NCI-H187 treated with DMSO at 0.1 percent for 48 hours (cell line): ENCODE data around the gene RAB31.

ENCODE experiments used
- DNase-seq: peaks from one replicate; lab custom pipeline; 2025; lab: John Stamatoyannopoulos, UW

RAB31 gene

DNA sequence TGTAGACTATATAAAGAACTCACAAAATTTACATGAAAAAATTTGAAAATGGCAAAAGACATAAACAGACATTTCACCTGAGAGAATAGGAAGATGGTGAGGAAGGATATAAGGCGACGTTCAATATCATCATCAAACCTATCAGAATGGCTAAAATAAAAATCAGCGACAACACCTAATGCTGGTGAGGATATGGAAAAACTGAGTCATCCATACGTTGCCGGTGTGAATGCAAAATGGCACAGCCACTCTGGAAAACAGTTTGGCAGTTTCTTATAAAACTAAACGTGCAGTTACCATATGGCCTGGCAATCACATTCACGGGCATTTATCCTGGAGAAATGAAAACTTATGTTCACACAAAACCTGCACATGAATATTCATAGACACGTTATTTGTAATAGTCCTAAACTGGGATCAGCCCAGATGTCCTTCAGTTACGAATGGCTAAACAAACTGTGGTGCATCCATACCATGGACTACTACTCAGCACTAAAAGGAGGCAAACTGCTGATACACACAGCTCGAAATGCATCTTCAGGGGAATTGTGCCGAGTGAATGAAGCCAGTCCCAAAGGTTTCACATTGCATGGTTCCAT, 114.6 kb downstream of the RAB31 start:
- DNase-seq, result no peak

DNA sequence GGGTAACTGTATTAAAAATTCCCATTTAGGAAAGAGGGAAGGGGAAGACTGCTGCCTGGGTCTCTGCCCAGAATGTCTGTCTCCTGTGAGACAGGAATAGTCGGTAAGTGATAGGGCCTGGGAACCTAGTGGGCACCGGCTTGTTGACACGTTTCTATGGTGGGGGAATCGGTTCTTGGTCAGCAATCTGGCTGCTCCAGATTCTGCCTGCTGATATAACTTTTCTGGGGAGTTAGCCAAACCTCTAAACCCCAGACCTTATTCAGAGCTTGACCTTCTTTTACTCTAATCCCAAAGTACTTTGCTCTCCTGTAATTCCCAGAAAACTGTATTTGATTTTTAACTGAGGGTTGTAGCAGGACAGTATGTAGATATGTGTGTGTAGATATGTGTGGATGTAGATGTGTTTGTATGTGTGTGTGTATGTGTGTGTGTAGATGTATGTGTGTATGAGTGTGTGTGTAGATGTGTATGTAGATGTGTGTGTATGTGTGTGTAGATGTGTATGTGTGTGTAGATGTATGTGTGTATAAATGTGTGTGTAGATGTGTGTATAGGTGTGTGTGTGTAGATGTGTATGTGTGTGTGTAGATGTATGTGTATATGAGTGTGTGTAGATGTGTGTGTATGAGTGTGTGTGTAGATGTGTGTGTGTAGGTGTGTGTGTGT, 115.8 kb downstream of the RAB31 start:
- DNase-seq, result no peak

DNA sequence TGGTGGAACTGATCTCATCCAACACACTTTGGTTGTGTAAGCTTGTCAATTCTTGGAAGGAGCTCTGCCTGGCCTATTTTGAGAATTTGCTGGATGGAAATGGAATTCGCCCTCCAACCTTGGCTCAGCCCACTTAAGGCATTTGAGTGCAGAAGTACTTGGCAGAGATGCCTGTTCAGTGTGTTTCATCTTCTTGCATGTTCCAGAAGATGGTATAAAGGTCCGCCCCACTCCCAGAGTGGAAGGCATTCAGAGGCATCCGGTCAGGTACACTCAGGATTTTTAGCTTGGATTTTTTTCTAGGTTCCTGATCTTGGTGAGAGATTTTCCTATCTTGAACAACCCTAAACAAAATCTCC, 116.4 kb downstream of the RAB31 start:
- DNase-seq, result no peak

DNA sequence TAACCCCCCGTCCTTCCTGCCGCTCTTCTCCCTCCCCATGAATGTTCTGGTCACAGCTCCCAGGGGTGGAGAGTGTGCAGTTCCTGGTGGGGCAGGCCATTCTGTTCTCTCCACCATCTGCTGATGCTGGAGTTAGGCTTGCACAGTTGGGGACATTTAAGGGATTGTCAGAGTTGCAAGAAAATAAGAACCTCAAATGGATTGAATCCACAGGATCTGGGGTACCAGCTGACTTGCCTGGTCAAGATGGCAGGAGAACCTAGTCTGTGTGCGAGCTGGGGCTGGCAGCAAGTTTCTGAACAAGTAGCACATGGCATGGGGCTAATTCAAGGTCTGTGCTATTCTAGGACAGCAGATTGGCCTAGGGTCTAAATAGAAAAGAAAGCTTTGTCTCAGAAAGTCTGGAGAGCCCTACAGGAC, 116.9 kb downstream of the RAB31 start:
- DNase-seq, result no peak

DNA sequence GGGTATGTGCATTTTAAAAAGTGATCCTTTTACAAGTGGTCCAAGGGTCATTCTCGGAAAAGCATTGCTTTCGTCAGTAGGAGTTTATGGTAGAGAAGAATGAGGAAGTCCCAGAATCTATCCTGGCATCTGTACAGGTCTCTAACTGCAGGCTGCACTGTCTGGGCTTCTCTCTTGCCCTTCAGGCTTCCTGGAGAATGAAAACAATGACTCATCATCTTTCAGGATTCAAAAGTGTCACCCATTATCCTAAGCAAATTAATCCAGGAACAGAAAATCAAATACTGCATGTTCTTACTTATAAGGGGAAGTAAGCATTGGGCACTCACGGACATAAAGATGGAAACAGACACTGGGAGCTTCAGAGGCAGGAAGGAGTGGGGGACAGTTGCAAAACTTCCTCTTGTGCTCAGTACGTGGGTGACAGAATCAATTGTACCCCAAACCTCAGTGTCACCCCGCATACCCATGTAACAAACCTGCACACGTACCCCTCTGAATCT, 117.5 kb downstream of the RAB31 start:
- no peak for DNase-seq

DNA sequence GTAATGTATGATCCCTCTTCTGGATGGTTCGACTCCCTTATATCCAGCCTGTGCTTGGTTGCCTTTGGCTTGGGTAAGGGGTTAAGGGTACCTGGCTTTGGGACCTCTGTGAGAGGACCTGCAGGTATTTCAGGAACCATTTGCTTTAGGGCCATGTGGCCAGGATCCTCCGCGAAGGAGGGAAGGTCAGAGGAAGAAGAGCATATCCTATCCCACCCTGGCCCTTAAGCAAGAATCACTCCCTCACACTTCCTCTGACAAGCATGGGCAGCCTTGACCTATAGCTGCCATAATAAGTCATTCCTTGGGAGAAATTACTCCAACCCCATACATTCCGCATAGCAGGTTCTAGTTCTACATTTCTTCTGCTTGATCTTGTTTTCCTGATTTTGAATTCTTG, 118.6 kb downstream of the RAB31 start:
- DNase-seq, result no peak

DNA sequence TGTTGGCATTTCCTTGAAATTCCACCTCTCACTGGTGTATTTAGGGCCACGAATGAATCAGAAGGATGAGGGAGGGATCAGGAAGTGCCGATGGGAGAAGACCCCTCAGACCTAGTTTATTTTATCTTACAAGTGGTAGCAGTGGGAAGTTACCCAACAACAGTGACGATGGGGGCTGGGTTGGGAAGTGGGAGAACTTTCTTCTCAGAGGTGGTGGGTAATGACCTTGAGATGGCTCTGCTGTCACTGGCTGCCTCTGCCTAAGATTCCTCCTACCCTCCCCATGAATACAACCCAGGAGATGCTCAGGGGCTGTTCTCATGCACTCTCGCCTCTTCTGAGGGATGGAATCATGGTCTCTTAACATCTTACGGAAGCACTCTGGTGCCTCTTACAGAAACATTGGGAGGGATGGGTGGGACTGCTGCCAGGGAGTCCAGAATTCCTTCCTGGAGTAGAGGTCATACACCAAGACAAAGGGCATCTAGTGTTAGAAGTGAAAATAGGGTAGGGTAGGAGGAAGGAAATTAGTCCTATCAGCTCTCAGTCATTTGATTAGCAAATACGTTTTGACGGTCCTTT, 119.2 kb downstream of the RAB31 start:
- no peak for DNase-seq

DNA sequence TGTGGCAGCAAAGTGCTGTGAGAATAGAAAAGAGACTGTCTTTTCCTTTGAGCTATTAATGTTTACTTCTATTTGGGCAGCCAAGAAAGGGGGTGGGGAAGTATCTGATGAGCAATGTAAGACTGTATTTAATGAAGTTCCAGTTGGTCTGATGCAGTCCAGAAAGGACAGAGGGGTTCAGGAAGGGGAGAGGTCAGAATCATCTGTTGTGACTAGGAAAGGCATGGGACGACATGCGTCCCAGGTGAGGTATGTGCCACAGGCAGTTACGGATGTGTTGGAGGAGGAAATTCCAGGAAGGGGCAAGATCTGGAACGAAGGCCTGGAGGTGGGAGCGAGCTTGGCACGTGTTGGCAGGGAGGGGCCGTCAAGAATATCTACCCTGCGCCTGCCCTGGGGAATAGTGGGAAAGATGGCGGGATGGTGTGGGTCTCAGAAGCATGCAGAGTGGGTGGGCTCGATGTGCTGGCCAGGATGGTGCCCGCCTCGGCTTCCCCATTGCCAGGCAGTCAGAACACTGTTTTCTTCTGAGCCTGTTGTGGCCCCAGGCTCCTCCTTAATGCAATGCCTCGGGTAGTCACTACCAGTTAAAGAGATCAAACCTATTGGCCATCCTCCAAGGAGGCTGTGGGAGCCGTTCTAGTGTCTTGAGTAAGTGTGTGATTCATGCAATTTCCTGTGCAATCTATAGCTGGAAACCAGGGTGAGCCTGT, 119.8 kb downstream of the RAB31 start:
- DNase-seq, result no peak

DNA sequence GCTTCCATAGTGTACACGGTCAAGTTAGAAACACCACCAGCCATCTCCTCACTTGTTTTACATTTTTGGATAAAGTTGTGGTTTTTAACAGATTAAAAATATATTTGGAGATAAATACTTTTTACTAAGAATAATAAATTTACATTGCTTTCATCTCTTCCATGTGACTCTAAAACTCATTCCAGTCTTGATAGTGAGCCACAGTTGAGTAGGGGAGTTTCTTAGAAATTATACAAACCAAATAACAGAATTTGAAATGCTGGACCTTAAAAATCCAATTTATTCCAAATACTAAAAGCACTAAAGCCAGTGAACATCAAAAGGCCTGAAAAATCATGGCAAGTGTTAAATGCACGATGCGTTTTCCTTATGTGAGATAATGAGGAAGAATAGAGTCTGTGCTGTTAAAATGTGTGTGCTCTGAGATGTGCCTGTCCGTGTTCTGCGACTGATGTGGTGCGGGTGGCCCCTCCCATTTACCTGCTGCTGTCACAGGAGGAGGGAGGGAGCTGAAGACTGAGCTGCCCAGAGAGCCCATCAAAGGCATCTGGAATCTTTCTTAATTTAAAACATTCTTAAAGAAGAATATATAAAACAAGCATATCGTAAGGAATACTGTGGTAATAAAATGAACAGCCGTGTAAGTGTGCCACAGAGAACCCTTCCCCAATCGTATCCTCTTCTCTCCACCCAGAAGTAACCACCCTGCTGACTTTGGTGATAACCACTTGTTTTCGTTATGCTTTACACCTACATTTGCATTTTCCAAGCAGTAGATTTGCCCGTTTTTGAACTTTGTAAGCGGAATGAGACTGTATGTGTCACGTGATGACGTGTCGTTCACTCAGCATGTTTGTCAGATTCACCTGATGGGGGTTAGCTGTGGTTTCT, 120.7 kb downstream of the RAB31 start:
- DNase-seq, result no peak

DNA sequence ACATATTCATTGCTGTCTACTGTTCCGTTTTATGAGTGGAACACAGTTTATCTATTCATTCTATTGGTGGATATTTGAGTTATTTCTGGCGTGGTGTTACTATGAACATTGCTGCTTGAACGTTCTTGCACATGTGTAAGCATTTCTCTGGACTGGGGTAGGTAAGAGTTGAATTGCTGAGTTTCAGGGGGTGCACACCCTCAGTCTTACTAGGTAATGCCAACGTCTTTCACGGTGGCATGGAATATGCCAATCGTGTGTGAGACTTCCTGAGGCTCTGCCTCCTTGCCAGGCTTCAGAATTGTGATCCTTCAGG, 121.3 kb downstream of the RAB31 start:
- no peak for DNase-seq

DNA sequence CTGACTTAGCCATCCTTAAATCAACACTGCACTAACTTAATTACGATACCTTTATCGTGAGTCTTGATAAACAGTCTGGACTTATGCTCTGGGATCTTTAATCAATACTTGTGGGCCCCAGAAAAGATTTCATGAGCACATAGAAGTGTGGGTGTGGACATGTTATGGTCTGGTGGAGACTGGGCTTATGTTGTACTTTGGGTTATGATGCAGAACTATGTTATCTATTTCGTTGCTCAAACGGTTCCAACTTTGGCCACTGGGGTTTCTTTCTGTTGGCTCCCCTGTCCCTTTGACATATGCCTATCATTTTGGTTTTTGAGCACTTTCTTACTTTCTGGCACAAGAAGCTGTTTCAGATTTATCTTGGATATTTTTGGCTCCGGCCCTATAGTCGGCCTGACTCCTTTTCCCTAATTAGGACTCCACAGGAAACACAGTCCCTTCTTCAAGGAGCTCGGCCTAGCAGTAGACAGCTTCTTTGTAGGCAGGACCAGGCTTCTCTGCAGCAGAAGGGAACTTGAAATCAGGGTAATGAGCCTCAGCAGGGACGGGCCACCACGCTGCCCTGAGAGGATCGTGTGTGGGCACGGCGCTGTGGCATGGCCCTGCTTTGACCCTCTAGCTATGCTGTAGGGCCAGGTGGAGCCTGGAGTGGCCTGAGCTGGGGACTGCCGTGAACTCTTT, 123.1 kb downstream of the RAB31 start:
- DNase-seq, result no peak

DNA sequence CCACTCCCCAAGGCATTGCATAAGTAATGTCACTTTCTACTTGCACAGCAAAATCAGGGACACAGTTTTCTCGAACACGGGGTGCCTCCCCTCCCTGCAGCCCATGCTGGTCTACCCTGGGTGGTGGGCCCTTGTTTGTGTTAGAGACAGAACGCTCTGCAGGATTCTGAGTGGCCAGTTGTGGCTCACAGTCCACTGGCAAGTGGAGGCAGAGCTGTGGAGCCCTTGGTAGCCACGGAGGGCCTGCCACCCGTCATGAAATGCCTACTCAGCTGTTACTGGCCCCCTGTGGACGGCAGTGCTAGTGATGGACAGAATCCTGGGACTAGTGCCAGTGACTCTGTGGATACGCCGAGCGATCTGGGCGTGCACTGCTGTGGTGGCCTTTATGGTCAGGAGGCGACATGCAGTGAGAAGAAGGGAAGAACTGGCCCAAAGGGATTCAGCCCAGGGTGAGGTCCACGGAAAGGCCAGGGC, 123.7 kb downstream of the RAB31 start:
- no peak for DNase-seq

DNA sequence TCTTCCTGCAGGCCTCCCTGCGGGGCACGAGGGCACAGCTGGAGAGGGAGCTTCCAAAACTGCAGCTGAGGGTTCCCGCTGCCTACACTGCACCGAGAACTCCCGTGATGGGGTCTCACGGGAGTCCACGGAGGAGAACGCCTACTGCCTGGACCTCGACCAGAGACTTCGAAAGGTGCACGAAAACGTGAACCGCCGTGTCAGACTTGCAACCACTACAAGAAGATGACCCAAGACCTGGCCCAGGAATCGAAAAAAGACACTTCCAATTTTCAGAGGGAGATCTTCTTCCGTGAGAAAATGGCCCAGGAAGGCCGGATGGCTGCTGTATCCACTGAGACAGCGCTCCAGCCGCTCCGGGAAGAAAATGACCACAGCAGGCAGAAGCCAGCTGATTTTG, 124.8 kb downstream of the RAB31 start:
- DNase-seq, result no peak

DNA sequence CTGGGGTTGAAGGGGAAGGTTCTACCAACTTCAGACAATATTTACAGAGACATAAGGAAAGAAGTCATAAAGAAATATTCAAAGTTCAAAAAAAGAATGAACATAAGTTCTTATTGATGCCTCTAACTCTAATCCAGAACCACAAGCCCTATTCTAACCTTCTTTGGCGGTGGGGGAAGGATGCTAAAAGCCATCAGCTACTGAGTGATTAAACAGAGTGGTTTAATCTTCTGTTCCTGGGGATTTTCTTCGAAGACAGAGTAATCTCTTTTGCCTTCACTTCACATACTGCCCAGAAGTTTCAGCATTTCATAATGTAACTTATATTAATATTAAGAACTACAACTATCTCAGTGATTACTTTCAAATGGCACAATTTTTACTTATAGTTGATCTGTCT, 126.5 kb downstream of the RAB31 start:
- no peak for DNase-seq

DNA sequence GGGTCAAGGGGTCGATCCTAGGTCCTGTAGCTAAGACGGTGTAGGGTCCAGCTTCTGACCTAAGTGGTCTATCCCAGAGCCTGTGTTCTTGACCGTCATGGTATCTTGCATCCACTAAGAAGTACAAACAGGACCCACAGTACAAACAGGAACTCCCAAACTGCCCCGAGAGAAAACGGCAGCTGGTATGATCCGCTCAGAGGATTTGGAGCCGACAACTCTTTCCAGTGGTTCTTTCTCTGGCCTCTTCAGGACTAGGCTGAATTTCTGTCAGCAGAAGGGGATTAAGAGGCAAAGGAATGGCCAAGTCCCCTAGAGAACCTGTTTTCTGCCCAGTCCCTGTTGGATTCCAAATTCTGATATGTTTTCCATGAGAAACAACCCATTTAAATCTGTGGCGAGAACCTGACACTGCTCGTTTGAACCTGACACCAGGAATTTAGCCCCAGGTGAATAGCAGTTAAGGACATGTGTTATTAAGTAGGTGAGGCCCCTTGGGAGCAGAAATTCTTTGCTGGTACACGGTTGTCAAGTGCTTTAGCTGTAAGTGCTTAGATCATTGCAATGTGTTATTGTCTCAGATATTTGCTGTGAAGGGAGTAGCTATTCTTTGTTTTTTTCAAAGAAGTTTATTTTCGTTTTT, 127.1 kb downstream of the RAB31 start:
- DNase-seq, result peak; percentile 33

DNA sequence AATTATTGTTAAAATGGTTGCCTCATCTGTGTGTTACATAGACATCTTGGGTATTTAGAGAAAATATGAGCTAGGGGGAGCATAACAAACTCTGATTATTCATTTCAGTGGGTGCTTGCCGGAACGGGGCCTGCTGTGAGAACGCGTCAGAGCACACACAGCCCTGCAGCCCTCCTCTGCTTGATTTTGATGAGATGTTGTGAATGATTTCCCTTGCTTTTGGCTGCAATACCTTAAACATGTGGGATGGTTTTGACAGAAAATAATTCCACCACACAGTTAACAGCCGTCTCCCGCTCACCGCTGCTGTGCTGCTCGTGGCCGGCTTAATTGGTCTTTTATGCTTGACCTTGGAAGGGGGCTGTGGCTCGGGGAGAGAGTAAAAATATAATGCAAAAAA, 127.7 kb downstream of the RAB31 start:
- no peak for DNase-seq

DNA sequence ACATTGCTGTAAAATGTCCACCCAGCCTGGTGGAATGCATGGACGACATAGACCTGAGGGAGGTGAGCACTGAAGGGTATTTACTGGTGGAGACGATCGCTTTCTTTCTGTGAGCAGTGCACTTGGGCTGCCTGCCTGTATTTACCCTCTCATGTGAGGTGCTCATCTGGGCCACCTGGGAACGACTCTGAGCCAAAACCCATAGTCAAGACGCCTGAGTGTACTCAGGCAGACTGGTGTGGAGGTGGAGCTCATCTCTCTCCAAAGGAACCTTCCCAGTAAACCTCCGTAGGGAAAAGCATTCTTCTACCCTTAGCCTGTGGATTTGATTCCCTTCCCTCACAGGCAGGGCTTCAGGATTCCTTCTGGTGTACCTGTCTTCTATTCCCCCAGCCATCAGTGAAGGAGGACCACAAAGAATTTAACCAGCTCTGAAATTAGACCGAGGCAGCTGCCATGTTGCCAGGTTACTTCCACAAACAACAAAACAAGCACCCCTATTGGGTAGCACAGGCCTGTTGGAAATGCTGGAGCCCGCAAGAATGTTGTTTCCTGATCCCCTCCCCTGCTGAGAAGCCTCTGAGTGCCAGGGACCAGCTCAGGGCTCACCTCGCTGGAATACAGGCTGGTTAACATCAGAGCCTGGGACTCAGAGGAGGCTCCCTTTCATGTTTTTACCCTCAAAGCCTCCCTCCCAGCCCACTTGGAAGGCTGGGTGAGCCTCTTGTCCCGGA, 130.2 kb downstream of the RAB31 start:
- DNase-seq, result peak; percentile 34

DNA sequence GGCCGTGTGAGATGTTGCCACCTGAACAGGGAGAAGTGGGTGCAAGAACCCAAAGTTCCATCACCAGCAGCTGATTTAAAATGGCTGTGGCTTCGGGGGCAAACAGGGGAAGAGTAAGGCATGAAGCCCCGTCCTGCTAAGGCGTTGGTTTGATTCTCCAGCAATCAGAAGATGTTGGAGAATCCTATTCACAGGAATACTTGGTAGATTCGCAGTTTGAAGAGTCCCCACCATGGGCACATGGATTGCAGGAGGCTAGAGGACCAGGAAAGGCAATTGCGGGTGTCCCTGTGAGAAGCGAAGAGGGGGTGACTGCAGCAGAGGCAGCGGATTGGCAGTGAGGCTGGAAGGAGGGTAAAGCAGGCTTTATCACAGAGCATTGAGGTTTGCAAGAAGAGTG, 131.1 kb downstream of the RAB31 start:
- DNase-seq, result no peak

DNA sequence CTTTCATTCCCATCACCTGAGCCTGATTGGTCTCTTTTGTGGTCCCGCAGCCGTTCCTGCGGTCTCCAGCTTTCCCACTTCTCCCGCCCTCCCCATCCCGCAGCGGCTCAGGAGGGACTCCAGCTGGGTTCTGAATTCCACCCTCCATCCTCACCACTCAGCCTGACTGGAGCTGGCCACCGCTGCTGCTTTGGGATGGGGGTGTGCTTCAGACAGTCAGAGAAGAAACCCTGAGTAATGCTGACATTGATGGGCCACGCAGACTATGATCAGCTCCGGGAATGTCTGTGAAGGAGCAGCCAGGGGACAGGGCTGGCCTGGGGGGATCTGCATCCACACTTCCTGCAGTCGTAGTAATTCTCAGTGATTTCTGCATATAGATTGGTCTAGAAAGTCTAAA, 131.8 kb downstream of the RAB31 start:
- DNase-seq, result no peak

DNA sequence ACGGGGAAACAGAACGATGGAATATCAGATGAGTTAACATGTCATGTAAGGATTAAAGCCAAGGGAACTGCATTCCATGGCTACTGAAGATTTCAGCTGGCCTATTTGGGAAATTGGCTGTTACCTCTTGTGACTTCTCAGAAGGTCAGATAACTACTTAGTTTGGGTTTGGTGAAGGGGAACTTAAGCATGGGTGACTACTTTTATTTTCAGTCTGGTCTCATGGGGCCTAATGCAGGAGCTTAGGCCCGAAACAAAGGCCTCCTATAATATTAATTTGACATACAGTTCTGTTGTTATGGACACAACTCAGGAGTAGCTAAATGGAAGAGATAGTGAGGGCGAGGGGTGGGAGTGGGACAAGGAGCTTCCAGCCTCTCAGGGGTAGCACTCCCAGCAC, 133.7 kb downstream of the RAB31 start:
- DNase-seq, result no peak
